Hematopoietic multipotent progenitor cell treated with erythropoietin and hydrocortisone succinate and interleukin-3 and kit ligand, for 8 days (in vitro differentiated cells): ENCODE measurements around the gene ARIH1.
"Not testable (repeated sequence)": the region's sequence is repeated elsewhere in the genome, so short reads cannot be mapped to it uniquely, and the experiment has no call there.

Experiments used
- DNase-seq: peaks from one replicate; pipeline ENCODE4 v3.0.0-alpha.2; 2015

The ARIH1 gene, protein sequence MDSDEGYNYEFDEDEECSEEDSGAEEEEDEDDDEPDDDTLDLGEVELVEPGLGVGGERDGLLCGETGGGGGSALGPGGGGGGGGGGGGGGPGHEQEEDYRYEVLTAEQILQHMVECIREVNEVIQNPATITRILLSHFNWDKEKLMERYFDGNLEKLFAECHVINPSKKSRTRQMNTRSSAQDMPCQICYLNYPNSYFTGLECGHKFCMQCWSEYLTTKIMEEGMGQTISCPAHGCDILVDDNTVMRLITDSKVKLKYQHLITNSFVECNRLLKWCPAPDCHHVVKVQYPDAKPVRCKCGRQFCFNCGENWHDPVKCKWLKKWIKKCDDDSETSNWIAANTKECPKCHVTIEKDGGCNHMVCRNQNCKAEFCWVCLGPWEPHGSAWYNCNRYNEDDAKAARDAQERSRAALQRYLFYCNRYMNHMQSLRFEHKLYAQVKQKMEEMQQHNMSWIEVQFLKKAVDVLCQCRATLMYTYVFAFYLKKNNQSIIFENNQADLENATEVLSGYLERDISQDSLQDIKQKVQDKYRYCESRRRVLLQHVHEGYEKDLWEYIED

DNA sequence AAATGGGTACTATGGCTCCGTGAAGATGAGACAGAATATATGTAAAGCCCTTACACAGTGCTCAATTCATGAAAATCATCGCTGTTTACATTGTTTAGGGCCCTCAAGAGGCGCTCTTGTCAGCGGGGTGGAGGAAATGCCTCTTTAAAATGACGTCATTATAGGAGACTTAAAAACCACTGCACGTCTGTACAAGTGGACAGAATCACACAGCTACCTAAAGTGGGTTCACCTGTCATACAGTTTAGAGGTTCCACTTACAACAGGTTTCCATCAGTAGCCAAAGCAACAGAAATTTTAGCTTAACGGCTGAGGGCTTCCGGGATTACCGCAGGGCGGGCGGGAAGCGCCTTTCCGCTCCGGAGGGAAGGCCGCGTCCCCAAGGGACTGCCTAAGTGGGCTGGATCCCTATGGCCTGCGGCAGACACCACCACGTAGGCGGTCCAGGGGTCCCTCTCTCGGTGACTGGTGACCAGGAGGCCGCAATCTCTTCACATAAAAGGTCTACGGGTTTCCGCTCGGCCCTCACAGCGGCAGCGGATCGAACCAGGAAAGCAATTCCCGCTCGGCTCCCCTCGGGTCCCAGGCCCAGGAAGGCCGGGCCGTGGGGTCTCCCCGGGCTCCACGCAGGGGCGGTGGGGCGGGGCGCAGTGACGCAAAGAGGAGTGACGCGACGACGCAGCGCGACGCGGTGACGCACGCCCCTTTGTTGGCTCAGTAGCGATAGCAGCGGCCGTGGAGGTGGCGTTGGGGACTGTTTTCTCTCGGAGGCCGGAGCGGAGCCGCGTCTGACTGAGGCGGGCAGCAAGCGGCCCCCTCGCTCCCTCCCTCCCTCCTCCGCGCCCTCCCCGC is at the start of gene ARIH1:
TSS of gene ARIH1 (plus strand) at position 717 of the 852 bp plus-strand sequence. CDS start 310 bp downstream, outside the sequence.
- DNase-seq, result peak; percentile 93

DNA sequence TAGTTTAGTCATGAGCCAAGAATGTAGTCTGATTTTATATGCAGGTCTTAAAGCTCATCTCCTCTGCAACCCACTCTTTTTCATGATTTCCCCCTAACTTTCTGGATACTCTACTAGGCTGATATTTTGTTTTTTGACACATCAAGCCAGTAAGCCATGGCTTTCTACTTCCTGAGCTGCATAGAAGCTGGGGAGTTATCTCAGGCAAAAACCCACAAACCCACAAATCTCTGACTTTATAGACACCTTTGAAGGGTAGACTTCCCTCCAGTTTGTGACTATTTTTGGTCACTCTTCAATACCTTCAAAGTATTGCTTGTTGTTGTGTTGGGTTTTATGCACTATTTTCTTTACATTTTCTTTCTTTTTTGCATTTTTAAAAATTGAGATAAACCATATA is 47.4 kb upstream of the ARIH1 start:
- no peak for DNase-seq

DNA sequence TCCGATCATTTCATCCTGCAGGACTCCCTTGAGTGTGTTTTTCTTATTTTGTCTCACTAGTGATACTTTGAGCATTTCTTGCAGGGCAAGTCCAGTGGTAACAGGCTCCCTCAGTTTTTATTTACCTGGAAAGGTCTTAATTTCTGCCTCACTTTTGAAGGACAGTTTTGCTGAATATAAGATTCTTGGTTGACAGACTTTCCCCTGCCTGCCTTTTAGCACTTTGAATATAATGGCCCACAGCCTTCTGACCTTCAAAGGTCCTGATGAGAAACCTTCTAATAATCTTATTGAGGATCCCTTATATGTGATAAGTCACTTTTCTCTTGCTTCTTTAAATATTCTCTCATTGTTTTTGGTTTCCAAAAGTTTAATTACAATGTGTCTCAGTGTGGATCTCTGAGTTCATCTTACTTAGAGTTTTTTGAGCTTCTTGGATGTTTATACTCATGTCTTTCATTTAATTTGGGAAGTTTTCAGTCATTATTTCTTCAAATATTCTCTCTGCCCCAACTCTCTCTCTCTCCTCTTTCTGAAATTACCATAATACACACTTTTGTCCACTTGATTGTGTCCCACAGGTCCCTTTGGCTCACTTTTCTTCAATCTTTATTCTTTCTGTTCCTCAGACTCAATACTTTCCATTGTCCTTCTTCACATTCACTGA is 36.3 kb upstream of the ARIH1 start:
- DNase-seq, result no peak

DNA sequence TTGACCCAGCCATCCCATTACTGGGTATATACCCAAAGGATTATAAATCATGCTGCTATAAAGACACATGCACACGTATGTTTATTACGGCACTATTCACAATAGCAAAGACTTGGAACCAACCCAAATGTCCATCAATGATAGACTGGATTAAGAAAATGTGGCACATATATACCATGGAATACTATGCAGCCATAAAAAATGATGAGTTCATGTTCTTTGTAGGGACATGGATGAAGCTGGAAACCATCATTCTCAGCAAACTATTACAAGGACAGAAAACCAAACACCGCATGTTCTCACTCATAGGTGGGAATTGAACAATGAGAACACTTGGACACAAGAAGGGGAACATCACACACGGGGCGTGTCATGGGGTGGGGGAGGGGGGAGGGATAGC is 31.3 kb upstream of the ARIH1 start:
- DNase-seq, result not testable (repeated sequence)

DNA sequence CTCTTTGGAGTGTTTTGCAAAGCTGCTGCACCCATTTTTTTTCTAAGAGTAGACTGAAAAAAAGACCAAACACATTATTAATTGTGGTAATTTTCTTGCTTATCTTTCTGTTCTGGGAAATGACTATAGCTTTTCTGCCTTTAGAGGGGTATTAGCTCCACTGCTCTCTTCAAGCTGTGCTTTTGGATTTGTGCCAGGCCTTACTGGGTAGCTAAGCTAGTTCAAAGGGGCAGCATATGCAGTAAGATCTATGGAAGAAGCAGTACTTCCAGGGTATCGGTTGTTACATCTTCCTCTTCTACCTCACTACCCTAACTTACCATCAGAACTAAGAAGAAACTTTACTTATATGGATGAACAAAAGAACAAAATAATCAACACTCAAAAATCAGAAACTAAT is 28.7 kb upstream of the ARIH1 start:
- no peak for DNase-seq

DNA sequence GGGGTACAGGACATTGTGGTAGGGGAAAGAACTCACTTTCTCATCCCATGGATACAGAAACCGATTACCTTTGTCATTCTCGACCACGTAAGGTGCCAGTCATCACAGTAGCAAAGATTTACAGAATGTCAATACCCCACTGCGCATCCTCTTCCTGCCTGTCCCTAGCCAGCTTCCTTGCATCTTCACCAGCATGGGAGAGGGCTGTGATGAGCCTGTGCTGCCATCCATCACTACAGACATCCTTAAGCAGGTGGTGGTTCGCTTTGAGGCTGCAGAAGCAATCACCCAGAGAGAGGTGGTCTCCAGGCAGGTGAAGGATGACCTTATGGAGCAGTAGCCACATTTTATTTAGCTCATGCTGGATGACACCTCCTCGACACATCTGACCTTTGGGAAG is 23.3 kb upstream of the ARIH1 start:
- DNase-seq, result no peak

DNA sequence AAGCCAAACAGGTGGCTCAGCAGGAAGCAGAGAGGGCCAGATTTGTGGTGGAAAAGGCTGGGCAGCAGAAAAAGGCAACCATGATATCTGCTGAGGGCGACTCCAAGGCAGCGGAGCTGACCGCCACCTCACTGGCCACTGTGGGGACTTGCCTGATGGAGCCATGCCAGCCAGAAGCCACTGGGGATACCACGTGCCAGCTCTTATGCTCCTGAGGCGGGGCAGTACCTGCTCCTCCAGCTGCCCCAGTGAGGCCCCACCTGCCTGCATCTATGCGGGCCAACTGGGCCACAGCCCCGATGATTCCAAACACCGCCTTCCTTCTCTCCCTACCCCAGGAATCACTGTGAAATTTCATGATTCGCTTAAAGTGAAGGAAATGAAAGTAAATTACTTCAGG is 22.9 kb upstream of the ARIH1 start:
- no peak for DNase-seq

DNA sequence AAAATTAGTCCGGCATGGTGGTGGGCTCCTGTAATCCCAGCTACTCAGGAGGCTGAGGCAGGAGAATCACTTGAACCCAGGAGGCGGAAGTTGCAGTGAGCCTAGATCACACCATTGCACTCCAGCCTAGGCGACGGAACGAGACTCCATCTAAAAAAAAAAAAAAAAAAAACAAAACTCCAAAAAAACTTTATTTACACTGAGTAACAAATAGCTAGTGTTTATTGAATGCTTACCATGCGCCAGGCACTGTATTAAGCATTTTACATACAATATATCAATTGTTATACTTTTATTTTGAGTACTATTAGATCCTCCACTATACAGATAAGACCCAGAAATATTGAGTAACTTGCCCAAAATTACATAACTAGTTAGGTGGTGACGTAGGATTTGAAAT is 17.4 kb upstream of the ARIH1 start:
- DNase-seq, result no peak

DNA sequence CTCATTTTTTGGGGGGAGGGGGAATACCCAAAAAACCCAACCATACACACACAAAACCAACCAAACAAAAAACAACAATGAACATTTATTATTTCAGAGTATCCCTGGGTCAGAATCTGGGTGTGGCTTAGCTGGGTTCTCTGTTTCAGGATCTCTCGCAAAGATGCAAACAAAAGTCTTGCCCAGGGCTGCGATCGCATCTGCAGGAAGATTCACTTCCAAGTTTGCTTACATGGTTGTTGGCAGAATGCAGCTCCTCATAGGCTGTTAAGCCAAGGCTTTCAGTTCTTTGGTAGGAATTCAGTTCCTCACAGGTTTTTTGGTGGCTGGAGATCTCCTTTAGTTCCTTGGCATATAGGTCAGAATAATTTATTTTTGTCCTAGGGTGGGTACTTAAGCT is 13.7 kb upstream of the ARIH1 start:
- DNase-seq, result no peak

DNA sequence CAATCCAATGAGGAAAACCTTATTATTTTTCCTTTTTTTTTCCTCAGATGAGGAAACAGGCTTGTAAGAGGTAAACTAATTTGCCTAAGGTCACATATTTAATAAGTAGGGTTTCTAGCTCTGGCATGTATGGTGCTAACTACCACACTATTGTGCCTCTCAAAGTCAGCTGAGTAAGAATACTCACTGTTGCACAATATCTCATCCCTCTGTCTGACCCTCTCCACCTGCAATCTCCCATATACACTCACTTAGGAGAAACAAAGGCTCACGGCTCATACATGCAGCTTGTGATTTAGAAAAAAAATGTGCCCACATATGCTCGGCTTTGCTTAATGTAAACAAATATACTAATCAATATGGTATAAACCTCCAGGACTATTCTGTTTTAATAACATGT is 10.4 kb upstream of the ARIH1 start:
- no peak for DNase-seq

DNA sequence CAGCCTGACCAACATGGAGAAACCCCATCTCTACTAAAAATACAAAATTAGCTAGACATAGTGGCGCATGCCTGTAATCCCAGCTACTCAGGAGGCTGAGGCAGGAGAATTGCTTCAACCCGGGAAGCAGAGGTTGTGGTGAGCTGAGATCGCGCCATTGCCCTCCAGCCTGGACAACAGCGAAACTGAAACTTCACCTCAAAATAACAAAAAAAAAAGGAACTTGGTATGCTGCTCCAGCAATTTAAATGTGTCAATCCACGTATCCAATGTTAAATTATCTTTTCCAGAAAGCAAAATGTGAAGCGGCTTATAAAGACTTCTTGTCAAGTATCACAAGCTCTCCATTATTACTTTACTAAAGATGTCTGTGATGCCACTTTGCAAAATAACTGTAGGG is 9.9 kb upstream of the ARIH1 start:
- DNase-seq, result no peak

DNA sequence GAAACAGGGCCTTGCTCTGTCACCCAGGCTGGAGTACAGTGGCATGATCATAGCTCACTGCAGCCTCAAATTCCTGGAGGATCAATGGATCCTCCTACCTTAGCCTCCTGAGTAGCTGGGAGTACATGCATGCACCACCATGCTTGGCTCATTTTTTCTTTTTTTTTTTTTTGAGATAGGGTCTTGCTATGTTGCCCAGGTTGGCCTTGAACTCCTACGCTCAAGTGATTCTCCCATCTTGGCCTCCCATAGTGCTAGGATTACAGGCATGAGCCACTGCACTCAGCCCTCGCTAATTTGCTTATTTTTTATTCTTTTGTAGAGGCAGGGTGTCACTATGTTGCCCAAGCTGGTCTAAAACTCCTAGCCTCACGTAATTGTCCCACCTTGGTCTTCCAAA is 6.0 kb upstream of the ARIH1 start:
- no peak for DNase-seq

DNA sequence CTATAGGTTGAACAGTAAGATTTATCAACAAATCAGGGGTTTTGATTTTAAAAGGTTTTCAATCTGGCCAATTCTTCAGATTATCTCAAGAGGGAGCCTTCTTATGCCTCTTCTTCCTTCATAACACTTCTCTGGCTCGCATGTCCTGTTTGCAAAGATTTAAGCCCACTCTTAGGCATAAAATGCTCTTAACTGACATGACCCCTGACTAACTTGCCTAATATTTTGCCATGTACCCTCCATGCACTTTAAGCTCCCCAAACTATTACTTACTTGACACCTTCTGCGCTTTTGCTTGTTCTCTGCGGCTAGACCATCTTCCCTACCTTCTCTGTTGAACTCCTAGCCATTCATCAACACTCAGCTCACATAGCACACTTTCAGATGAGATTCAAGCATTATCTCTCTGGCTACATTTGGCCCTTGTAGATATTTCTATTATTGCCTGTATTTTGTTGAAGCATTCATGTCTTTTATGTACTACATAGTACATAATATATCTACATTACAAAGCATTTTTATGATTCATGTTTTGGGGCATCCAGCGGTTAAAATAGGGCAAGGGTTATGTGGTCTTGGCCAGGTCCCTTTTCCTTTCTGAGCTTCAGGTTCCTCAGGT is 1.0 kb upstream of the ARIH1 start:
- peak; percentile 13 for DNase-seq

DNA sequence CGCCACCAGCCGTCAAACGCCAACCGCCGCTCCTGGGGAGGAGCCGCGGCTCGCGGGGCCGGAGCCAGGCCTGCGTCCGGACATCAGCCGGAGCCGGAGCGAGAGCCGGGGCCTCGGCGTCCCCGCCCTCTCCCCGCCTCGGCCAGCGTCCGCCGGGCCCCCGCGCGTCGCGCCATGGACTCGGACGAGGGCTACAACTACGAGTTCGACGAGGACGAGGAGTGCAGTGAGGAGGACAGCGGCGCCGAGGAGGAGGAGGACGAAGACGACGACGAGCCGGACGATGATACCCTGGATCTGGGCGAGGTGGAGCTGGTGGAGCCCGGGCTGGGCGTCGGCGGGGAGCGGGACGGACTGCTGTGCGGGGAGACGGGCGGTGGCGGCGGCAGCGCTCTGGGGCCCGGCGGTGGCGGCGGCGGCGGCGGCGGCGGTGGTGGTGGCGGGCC is 359 bp downstream of the ARIH1 start:
- no peak for DNase-seq

DNA sequence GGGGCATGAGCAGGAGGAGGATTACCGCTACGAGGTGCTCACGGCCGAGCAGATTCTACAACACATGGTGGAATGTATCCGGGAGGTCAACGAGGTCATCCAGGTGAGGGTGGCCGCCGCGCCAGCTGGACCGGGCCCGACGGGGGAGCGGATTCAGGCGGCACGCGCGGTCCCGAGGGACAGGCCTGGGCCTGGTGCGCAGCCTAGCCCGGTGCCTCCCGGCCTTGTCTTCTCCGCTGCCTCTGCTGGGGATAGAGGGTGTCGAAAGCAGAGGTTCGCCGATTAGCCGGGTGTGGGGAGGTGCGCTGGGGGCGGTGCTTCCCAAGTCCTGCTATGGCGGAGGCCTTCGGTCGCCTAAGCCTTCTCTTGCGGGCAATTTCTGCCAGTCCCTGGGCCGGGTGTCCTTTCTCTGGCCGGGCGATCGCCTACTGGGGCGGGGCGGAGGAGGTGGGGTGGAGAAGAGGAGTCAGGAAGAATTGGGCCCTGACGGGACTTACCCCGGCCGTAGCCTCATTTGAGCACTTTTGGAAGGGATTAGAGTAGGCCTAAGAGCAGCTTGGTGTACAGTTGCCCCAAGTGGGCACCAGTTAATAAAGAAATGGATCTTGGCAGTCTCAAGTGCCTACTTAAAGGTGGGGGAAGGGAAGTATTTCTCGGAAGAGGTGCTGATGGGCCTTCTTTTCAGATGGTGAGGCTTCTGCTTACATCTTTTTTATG is 940 bp downstream of the ARIH1 start:
- peak; percentile 85 for DNase-seq

DNA sequence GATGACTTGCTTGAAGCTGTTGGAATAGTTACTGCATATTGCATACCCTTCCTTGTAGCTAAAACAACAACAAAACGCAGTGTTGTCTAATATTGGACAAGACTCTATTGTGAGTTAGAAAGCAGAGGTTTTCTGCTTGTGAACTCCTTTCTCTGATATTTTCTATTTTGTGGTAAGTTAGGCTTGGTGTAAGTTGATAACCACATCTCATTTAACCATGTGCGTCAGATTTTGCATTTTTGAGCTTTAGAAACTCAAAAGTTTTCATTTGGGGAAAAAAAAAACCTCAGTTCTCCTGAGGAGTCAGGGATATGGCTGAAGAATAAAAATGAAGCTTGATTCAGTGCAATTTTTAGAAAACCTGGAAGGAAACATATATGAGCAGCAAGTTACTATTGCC is 1.5 kb downstream of the ARIH1 start:
- DNase-seq, result no peak

DNA sequence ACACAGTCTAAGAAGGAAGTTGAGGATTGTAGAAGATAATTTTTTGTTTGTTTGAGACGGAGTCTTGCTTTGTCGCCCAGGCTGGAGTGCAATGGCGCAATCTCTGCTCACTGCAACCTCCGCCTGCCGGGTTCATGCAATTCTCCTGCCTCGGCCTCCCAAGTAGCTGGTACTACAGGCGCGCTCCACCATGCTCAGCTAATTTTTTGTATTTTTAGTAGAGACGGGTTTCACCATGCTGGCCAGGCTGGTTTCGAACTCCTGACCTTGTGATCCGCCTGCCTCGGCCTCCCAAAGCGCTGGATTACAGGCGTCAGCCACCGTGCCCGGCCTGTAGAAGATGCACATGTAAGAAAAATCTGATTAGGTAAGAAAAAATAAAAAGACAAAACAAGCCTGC is 2.2 kb downstream of the ARIH1 start:
- not testable (repeated sequence) for DNase-seq

DNA sequence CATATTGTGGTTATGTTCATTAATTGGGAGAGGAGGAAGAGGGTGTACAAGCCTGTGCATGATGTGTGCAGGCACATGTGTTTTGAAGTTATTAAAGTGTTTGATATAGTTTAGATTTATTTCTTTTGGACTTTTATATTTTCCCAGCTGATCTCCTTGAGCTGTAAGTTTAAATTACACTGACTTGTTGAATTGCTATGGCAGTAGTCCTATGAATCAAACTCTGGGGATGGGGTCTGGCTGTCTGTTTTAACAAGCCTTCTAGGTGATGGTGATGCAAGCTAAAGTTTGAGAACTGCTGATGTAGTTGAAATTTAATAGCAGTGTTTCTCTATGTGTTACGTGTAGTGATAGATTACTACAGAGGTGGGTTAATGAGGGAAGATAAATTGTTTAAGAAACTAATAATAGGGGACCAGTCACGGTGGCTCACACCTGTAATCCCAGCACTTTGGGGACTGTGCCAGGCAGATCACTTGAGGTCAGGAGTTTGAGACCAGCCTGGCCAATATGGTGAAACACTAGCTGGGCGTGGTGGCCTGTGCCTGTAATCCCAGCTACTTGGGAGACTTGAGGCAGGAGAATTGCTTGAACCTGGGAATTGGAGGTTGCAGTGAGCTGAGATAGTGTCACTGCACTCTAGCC is 7.0 kb downstream of the ARIH1 start:
- no peak for DNase-seq

DNA sequence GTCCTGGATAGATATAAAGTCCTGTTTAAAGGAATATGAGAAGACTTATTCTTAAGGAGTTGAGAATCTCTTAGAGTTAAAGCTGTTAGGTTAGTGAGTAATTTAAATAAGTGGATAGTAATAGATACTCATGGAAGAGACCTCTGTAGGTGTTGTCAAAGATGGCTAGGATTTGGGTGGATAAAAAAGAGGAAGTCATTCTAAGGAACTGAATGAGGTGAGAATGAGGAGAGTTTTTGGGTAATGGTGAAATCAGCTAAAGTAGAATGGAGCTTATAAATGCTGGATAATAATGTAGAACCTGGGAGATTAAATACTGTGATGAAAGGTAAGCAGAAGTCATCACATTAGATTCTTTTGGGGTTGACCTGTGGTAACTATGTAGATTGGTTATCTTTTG is 8.1 kb downstream of the ARIH1 start:
- DNase-seq, result no peak

DNA sequence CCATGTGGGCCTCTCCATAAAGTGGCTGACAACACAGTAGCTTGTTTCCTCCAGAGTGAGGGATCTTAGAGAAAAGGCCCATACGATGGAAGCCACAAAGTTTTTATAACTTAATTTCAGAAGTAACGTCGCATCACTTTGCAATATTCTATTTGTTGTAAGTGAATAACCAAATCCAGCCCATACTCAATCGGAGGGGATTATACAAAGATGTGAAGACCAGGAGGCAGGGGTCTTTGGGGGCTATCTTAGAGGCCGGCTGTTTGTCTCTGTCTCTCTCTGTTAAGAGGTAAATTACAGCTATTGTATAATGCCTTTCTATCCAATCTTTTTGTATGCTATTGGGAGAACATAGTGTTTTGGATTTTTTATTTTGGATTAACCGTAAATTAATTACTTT is 9.1 kb downstream of the ARIH1 start:
- no peak for DNase-seq

DNA sequence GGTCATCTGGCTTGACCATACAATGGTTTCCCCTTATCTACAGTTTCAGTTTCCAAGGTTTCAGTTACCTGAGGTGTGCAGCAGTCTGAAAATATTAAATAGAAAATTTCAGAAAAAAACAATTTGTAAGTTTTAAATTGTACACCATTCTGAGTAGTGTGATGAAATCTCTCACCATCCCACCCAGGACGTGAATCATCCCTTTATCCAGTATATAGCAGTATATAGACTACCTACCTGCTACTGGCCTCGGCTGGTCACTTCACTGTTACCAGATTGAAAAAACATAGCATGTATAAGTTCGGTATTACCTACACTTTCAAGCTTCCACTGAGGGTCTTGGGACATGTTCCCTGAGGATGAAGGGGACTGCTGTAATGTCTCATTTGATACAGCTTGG is 12.0 kb downstream of the ARIH1 start:
- DNase-seq, result no peak
